H9 (cell line): Measurements from ENCODE around the gene KIF6. TPM values are rescaled to one million over a fixed set of nuclear protein-coding genes. Genes with fewer than 3 reads are reported as not detected.

Experiments used
- DNase-seq: peaks from one replicate; pipeline ENCODE4 v3.0.0-alpha.2; 2017
- H2AFZ ChIP-seq: one replicate; pipeline ENCODE4 v1.6.1; 2013; ENCODE audit warnings: mild to moderate bottlenecking, low read length, control low read depth, moderate library complexity
- H2AK5ac ChIP-seq: 2 replicates; pipeline ENCODE4 v1.6.1; 2013; ENCODE audit warnings: low read length, control low read depth, mixed read lengths; ENCODE audit not compliant: insufficient read length
- H2BK120ac ChIP-seq: one replicate; pipeline ENCODE4 v1.6.1; 2013; ENCODE audit warnings: low read depth, mild to moderate bottlenecking, low read length, control low read depth, inconsistent platforms; ENCODE audit not compliant: poor library complexity, severe bottlenecking
- H2BK12ac ChIP-seq: 2 replicates; pipeline ENCODE4 v1.6.1; 2013; ENCODE audit warnings: low read length, control low read depth, mixed read lengths, low read depth; ENCODE audit not compliant: insufficient read length
- H2BK15ac ChIP-seq: 2 replicates; pipeline ENCODE4 v1.6.1; 2013; ENCODE audit warnings: low read depth, low read length, control low read depth
- H2BK20ac ChIP-seq: one replicate; pipeline ENCODE4 v1.6.1; 2013; ENCODE audit warnings: low read depth, mild to moderate bottlenecking, low read length, control low read depth, inconsistent platforms; ENCODE audit not compliant: poor library complexity, severe bottlenecking
- H2BK5ac ChIP-seq: 2 replicates; pipeline ENCODE4 v1.6.1; 2013; ENCODE audit warnings: low read length, control low read depth, mixed read lengths; ENCODE audit not compliant: insufficient read length
- H3K14ac ChIP-seq: 2 replicates; pipeline ENCODE4 v1.6.1; 2013; ENCODE audit warnings: low read length, control low read depth; ENCODE audit not compliant: insufficient read depth
- H3K18ac ChIP-seq: 2 replicates; pipeline ENCODE4 v1.6.1; 2013; ENCODE audit warnings: low read depth, mild to moderate bottlenecking, mixed read lengths, low read length, control low read depth; ENCODE audit not compliant: insufficient read length
- H3K23ac ChIP-seq: 2 replicates; pipeline ENCODE4 v1.6.1; 2013; ENCODE audit warnings: low read length, control low read depth, mixed read lengths, low read depth; ENCODE audit not compliant: insufficient read length
- H3K23me2 ChIP-seq: 2 replicates; pipeline ENCODE4 v1.6.1; 2013; ENCODE audit warnings: low read depth, mild to moderate bottlenecking, mixed read lengths, low read length, control low read depth; ENCODE audit not compliant: insufficient read length, poor library complexity, severe bottlenecking
- H3K27ac ChIP-seq: 2 replicates; pipeline ENCODE4 v1.5.1; 2013; ENCODE audit warnings: low read length, control low read depth, mixed read lengths, low read depth; ENCODE audit not compliant: insufficient read length
- H3K27me3 ChIP-seq: 2 replicates; pipeline ENCODE4 v1.6.1; 2013; ENCODE audit warnings: low read length, control low read depth, inconsistent platforms; ENCODE audit not compliant: insufficient read depth
- H3K4ac ChIP-seq: 2 replicates; pipeline ENCODE4 v1.6.1; 2013; ENCODE audit warnings: low read depth, mild to moderate bottlenecking, control low read depth, inconsistent platforms, low read length, moderate library complexity
- H3K4me1 ChIP-seq: 2 replicates; pipeline ENCODE4 v1.6.1; 2013; ENCODE audit warnings: low read length, control low read depth, inconsistent platforms; ENCODE audit not compliant: insufficient read depth
- H3K4me2 ChIP-seq: 2 replicates; pipeline ENCODE4 v1.6.1; 2013; ENCODE audit warnings: low read length, control low read depth, mixed read lengths; ENCODE audit not compliant: insufficient read length, insufficient read depth
- H3K56ac ChIP-seq: 2 replicates; pipeline ENCODE4 v1.6.1; 2013; ENCODE audit warnings: low read depth, mild to moderate bottlenecking, mixed read lengths, low read length, control low read depth; ENCODE audit not compliant: insufficient read length
- H3K79me1 ChIP-seq: 2 replicates; pipeline ENCODE4 v1.6.1; 2013; ENCODE audit warnings: low read depth, mild to moderate bottlenecking, moderate library complexity, low read length, control low read depth, inconsistent platforms; ENCODE audit not compliant: insufficient read depth, poor library complexity, severe bottlenecking
- H3K79me2 ChIP-seq: 2 replicates; pipeline ENCODE4 v1.6.1; 2013; ENCODE audit warnings: low read length, control low read depth, inconsistent platforms; ENCODE audit not compliant: insufficient read depth
- H3K9ac ChIP-seq: 2 replicates; pipeline ENCODE4 v1.6.1; 2013; ENCODE audit warnings: low read length, control low read depth, mixed read lengths; ENCODE audit not compliant: insufficient read length; ENCODE audit errors: extremely low read depth
- H3K9me3 ChIP-seq: one replicate; pipeline ENCODE4 v1.6.1; 2013; ENCODE audit warnings: low read depth, low read length, inconsistent platforms; ENCODE audit not compliant: control insufficient read depth
- H3T11ph ChIP-seq: one replicate; pipeline ENCODE4 v1.6.1; 2013; ENCODE audit warnings: mild to moderate bottlenecking, low read length, control low read depth, inconsistent platforms
- H4K20me1 ChIP-seq: one replicate; pipeline ENCODE4 v1.6.1; 2013; ENCODE audit not compliant: control insufficient read depth, insufficient read length, insufficient read depth
- H4K5ac ChIP-seq: 2 replicates; pipeline ENCODE4 v1.6.1; 2013; ENCODE audit warnings: low read depth, mild to moderate bottlenecking, mixed read lengths, low read length, control low read depth; ENCODE audit not compliant: insufficient read length
- H4K8ac ChIP-seq: replicated peaks from 2 replicates; pipeline ENCODE4 v1.6.1; 2013; ENCODE audit warnings: low read length, control low read depth, mixed read lengths, low read depth; ENCODE audit not compliant: insufficient read length
- H4K91ac ChIP-seq: 2 replicates; pipeline ENCODE4 v1.6.1; 2013; ENCODE audit warnings: low read depth, mild to moderate bottlenecking, moderate library complexity, mixed read lengths, low read length, control low read depth; ENCODE audit not compliant: insufficient read length
- H3K27ac Mint-ChIP-seq, 3 experiments: 2 replicates in 2 of 3; 3 replicates in 1 of 3; pipeline ENCODE4 v1.8.0; 2020 to 2021; ENCODE audit warnings: mixed read lengths in 3 of 3, mild to moderate bottlenecking in 1 of 3, moderate library complexity in 1 of 3
- H3K27me3 Mint-ChIP-seq: 2 replicates; pipeline ENCODE4 v1.8.0; 2021; ENCODE audit warnings: low read depth, mild to moderate bottlenecking, moderate library complexity, mixed read lengths
- H3K36me3 Mint-ChIP-seq, 3 experiments: 2 replicates in 2 of 3; 3 replicates in 1 of 3; pipeline ENCODE4 v1.8.0; 2020 to 2021; ENCODE audit warnings: low read depth in 3 of 3, mixed read lengths in 3 of 3; ENCODE audit not compliant: insufficient read depth in 1 of 3
- H3K4me1 Mint-ChIP-seq, 2 experiments: 2 replicates each; pipeline ENCODE4 v1.8.0; 2020; ENCODE audit warnings: mixed read lengths in 2 of 2
- H3K4me3 Mint-ChIP-seq, 2 experiments: 2 replicates in 1 of 2; 3 replicates in 1 of 2; pipeline ENCODE4 v1.8.0; 2020 to 2021; ENCODE audit warnings: mild to moderate bottlenecking in 2 of 2, mixed read lengths in 2 of 2, moderate library complexity in 1 of 2
- H3K9me3 Mint-ChIP-seq, 2 experiments: 2 replicates in 1 of 2; 3 replicates in 1 of 2; pipeline ENCODE4 v1.8.0; 2020; ENCODE audit warnings: mild to moderate bottlenecking in 2 of 2, mixed read lengths in 2 of 2, moderate library complexity in 1 of 2
- CTCF ChIP-seq: fragments of 200-600 bp; sonication (generic); conservative IDR thresholded peaks from 3 replicates; pipeline ENCODE4 v1.8.0; 2021; ENCODE audit warnings: antibody characterized with exemption, mild to moderate bottlenecking
- WGBS: extraction: QIAGEN DNeasy Blood & Tissue Kit; methylation state at CpG from one replicate; pipeline ENCODE4 v1.1.7; 2013; ENCODE audit warnings: missing lambda C conversion rate, low lambda C conversion rate, mixed read lengths; ENCODE audit not compliant: insufficient read length; ENCODE audit errors: extremely low coverage; 5-methylcytosine and 5-hydroxymethylcytosine counted together
- total RNA-seq: library from RNA; stranded (reverse); gene quantifications from 2 replicates; pipeline ENCODE4 v1.2.1, GENCODE V29; 2021

KIF6 gene
- total RNA-seq, 1 experiment from 2014 or later, result 0.63 TPM

DNA sequence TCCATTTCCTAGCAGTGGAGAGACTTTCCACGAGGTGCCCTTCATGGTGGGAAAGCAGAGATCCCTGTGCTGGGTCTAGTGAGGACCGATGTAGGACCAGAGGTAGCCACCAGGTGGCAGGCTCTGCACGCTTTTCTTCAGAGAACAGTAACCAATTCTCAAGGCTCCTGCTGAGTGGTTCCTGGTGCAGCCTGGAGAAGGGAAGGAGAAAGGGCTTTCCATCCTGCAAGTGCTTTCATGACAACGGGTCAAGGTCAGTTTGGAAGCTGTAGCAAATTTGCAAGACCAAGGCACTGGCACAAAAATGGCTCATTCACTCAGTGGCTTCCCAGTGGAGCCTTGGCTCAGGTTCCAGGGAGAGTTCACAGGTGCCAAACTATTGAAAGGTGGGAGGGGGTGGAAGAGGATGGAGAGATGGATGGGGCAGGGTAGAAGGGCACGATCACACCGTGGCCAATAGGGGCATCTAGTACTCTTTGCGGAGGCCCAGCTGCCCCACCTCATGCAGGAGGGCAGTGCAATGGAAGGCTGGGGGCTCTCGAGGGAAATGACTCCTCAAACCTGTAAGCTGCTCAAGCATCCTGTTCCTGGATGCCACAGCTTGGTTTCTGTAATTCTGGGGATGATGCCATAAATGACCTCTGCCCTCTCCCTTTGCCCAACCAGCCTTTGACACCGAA lies 377.2 kb downstream of the KIF6 start:
- Mint-ChIP-seq H3K27ac (no peak overlapping the region; a peak in 1 of 7 replicates), H3K27me3 (peaks cover 1% of the 10 kb centered on the region; the same call in 1 of the 2 replicates), H3K4me3 (no peak overlapping the region), H3K9me3 (peaks cover 0 to 4% of the 10 kb centered on the region in 2 experiments; a peak in 3 of 5 replicates), H3K36me3 (peaks cover 0 to 5% (median 0%) of the 10 kb centered on the region in 3 experiments; a peak in 2 of 7 replicates), H3K4me1 (peaks cover 22 to 27% of the 10 kb centered on the region in 2 experiments)
- H2BK120ac ChIP-seq, result no peak overlapping the region
- no peaks in the 10 kb centered on the region for H3K4me1 ChIP-seq
- no peak overlapping the region for H2AFZ ChIP-seq
- peak; percentile 91 for TF ChIP-seq CTCF
- no peak overlapping the region for H2BK20ac ChIP-seq
- H2AK5ac ChIP-seq, result no peak overlapping the region
- no peak overlapping the region for H3T11ph ChIP-seq
- H3K27me3 ChIP-seq, result no peaks in the 10 kb centered on the region
- no peak overlapping the region for H2BK15ac ChIP-seq
- H4K5ac ChIP-seq, result no peak overlapping the region
- no CpG with 5 or more reads among the region's 9 CpGs for WGBS
- H3K23ac ChIP-seq, result no peak overlapping the region
- no peak overlapping the region for H3K4ac ChIP-seq
- H3K79me2 ChIP-seq, result no peaks in the 10 kb centered on the region
- DNase-seq, result peak; percentile 83
- H3K14ac ChIP-seq, result no peak overlapping the region
- H3K9me3 ChIP-seq, result no peaks in the 10 kb centered on the region
- no peaks in the 10 kb centered on the region for H4K20me1 ChIP-seq
- H4K91ac ChIP-seq, result no peak overlapping the region
- H3K23me2 ChIP-seq, result no peaks in the 10 kb centered on the region
- H3K9ac ChIP-seq, result no peak overlapping the region
- no peak overlapping the region for H3K27ac ChIP-seq
- H3K18ac ChIP-seq, result no peak overlapping the region
- H3K79me1 ChIP-seq, result no peaks in the 10 kb centered on the region
- no peak overlapping the region for H2BK5ac ChIP-seq
- H2BK12ac ChIP-seq, result no peak overlapping the region
- no peak overlapping the region for H3K56ac ChIP-seq
- H3K4me2 ChIP-seq, result no peak overlapping the region
- no peak overlapping the region for H4K8ac ChIP-seq
